C4-2B (cell line): ENCODE data around the gene KLHL18.
"Not testable (repeated sequence)": the region's sequence is repeated elsewhere in the genome, so short reads cannot be mapped to it uniquely, and the experiment has no call there.

Experiments
- H3K27ac ChIP-seq: fragments of 450-650 bp; 2 replicates; pipeline ENCODE4 v1.5.1; 2017
- CTCF ChIP-seq: fragments of 450-650 bp; conservative IDR thresholded peaks from 2 replicates; pipeline ENCODE4 v1.5.1; 2017; ENCODE audit warnings: mild to moderate bottlenecking
- ZFX ChIP-seq: fragments of 450-650 bp; IDR thresholded peaks from 2 replicates; pipeline ENCODE4 v1.6.1; 2017

The KLHL18 gene

GRCh38 chr3:47247131-47248064 is 35.3 kb upstream of the KLHL18 start:
- TF ChIP-seq CTCF (no peak), ZFX (no peak)
- H3K27ac ChIP-seq: no peak overlapping the region

GRCh38 chr3:47250309-47251060 is 32.3 kb upstream of the KLHL18 start:
- no peak for TF ChIP-seq ZFX
- TF ChIP-seq CTCF: peak; percentile 44

GRCh38 chr3:47251085-47251484 is 31.7 kb upstream of the KLHL18 start:
- H3K27ac ChIP-seq: not testable (repeated sequence)

More at GRCh38 chr3:47250309-47251060, 32.3 kb upstream of the KLHL18 start:
- no peak overlapping the region for H3K27ac ChIP-seq

GRCh38 chr3:47251689-47252088 is 31.1 kb upstream of the KLHL18 start:
- no peak for TF ChIP-seq ZFX
- no peak overlapping the region for H3K27ac ChIP-seq

GRCh38 chr3:47256331-47256730 is 26.4 kb upstream of the KLHL18 start:
- H3K27ac ChIP-seq: not testable (repeated sequence)

GRCh38 chr3:47259114-47259513 is 23.6 kb upstream of the KLHL18 start:
- TF ChIP-seq CTCF (no peak), ZFX (no peak)

GRCh38 chr3:47260605-47261004 is 22.1 kb upstream of the KLHL18 start:
- H3K27ac ChIP-seq: no peak overlapping the region
- no peak for TF ChIP-seq ZFX
- TF ChIP-seq CTCF: no peak

More at GRCh38 chr3:47259114-47259513, 23.6 kb upstream of the KLHL18 start:
- H3K27ac ChIP-seq: no peak overlapping the region

GRCh38 chr3:47261301-47261700 is 21.4 kb upstream of the KLHL18 start:
- TF ChIP-seq ZFX: no peak
- TF ChIP-seq CTCF: no peak
- H3K27ac ChIP-seq: no peak overlapping the region

- no peak overlapping the region for H3K27ac ChIP-seq
- TF ChIP-seq ZFX (no peak), CTCF (no peak)
Observed at GRCh38 chr3:47265008-47265407, 17.7 kb upstream of the KLHL18 start.
